Hematopoietic multipotent progenitor cell treated with erythropoietin and hydrocortisone succinate and interleukin-3 and kit ligand, for 8 days (in vitro differentiated cells): Measurements from ENCODE around the gene CLASP1.
"Not testable (repeated sequence)": the region's sequence is repeated elsewhere in the genome, so short reads cannot be mapped to it uniquely, and the experiment has no call there.

Source experiments
- DNase-seq: peaks from one replicate; pipeline ENCODE4 v3.0.0-alpha.2; 2015

Gene CLASP1

DNA sequence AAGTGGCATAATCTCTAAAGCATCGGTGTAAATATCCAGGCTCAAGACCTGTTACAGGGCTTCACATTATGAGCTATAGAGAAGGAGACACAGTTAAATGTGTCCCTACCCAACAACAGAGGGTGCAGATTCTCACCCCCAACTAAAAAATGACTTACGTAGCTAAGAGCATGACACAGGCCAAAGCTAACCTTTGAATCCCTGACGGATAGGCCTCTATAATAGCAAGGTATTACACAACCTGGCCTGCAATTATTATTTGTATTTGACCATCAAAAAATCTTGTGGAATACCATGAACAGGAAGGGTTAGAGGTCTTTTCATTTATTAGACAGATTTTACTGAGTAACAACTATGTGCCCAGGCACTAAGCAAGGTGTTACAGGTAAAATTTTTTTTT, 73.5 kb downstream of the CLASP1 start:
- DNase-seq = no peak

DNA sequence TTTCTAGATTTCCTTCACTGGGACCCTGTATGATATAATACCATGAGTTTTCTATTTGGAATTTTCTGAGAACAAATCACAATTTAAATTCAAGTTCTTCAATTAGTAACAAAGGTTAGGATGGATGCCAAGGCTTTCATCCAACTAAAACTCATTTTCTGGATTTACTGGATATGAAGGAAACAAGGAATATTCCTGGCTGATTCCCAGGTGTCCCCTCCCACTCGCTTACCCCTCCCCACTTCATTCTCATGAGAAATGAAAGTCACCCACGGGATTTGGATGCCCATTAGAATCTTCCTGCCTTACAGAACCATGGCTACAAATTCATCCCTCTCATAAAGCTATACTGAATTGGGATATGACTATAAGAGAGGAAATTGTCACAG, 78.6 kb downstream of the CLASP1 start:
- no peak for DNase-seq

DNA sequence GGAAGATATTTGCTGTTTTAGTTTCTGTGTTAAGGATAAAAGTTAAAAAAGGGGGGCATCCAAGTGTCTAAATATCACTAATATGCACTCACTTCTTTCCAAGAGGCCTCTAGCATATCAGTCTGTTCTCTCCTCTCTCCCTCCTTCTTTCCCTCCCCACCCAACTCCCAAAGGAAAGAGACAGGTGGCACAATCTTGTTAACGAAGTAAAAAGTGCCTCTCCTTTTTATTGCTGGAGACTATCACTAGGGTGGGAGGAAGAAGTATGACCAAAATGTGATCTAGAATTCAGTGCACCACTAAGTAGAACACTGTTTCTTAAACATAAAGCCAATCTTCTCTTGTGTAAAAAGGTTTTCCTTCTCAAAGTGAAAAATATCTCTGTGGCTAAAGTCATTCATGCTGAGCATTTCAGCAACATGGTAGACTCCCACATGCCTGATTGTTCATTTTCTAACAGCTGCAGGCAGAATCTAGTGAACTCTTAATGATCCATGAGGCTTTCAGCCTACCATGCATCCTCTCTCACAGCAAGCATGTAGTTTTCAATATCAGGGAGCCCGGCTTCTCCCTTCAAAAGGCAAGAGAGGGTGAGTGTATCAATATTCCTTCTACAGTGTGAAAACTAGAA, 79.1 kb downstream of the CLASP1 start:
- no peak for DNase-seq

DNA sequence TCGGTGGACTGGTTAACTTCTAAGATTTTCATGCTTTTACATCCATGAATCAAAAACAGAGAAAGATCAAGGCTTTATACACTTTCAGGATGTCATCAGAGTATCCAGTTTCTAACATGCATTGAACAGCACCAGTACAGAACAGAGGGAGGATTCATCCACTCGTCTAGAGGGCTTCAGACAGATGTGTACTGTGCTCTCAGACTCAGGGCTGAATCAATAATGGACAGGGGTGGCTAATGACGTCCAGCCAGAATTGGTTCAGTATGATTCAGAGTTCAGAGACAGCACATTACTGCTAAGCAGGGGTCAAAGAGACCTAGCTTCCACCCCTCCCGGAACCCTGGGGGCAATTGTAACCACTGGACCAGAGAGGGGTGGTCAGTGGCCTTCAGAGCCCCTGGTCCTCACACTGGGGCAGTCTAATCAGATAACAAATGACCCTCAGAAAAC, 81.3 kb downstream of the CLASP1 start:
- DNase-seq = no peak

DNA sequence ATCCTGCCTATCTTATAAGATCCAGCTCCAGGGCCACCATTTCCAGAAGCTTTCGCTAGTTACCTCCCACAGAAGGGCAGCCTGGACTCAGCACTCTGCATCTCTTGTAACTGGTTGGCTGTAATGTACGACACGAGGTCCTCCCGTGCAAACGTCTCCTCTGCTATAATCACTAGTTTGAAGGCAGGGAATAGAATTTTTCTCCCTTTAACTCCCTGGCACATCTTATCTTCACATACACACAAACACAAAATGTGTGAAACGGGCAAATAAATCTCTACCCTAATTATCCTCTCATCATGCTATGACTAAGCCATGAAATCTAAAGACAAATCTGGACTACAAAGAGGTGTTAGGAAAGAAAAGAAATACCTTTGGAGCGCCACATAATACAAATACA, 81.8 kb downstream of the CLASP1 start:
- DNase-seq = no peak

DNA sequence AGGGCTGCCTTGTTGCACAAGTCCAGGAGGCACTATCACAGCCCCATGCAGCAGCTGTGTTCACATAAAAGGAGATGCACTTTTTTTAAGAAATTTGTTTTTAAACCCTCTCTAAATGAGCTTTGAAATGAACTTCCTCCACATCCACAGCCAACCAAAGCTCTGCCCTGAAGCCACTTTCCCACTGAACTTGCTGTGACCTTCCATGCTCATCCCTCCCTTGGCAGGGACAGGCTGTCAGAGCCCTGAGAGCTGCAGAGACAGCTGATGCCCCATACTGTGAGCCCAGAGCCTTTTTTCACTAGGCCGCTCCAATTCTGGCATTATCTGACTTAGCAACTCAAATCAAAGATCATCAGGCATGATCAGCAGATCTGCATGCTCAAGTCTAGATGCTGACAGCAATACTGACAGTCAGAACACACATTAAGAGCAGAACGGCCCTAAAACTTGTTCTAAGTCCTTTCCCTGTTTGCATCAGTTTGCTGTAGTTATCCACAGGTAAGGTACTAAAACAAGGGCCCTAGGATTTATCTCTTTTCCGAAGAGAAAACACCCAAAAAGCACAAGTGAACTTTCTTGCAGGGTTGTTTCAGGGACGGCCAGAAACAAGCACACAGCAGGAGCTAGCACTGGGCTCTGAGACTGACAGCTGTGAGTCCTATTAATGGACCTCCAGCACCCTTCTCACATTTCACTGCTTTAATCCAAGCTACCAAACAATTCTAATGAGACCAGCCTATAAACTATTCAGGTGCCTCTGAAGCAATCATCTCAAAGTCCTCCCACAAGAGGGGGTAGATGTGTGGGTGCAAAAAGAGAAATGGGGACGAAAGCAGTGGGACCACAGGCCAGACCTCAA, 83.6 kb downstream of the CLASP1 start:
- DNase-seq = no peak

DNA sequence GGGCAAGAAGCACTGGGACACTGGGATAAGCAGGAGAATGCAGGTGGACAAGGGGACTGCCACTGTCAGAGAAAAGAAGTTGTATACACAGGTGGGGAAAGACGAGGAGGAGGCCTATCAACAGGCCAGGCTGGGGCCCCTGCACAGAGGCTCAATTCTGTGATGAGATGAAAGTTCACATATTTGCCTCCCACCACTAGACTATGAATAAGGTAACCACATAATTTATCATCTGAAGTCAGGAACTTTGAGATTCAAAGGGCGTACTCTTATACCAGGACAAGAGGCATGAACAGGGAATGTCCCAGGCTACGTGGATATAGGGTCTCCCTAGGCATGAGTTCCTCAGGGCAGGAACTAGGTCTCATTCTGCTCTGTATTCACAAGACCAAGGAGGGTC, 84.4 kb downstream of the CLASP1 start:
- no peak for DNase-seq

DNA sequence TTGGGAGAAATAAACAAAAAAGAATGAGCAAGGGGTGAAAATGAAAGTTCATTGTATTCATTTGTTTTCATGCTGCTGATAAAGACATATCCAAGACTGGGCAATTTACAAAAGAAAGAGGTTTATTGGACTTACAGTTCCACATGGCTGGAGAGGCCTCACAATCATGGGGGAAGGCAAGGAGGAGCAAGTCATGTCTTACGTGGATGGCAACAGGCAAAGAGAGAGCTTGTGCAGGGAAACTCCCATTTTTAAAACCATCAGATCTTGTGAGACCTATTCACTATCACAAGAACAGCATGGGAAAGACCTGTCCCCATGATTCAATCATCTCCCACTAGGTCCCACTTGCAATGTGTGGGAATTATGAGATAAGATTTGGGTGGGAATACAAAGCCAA, 85.5 kb downstream of the CLASP1 start:
- not testable (repeated sequence) for DNase-seq

DNA sequence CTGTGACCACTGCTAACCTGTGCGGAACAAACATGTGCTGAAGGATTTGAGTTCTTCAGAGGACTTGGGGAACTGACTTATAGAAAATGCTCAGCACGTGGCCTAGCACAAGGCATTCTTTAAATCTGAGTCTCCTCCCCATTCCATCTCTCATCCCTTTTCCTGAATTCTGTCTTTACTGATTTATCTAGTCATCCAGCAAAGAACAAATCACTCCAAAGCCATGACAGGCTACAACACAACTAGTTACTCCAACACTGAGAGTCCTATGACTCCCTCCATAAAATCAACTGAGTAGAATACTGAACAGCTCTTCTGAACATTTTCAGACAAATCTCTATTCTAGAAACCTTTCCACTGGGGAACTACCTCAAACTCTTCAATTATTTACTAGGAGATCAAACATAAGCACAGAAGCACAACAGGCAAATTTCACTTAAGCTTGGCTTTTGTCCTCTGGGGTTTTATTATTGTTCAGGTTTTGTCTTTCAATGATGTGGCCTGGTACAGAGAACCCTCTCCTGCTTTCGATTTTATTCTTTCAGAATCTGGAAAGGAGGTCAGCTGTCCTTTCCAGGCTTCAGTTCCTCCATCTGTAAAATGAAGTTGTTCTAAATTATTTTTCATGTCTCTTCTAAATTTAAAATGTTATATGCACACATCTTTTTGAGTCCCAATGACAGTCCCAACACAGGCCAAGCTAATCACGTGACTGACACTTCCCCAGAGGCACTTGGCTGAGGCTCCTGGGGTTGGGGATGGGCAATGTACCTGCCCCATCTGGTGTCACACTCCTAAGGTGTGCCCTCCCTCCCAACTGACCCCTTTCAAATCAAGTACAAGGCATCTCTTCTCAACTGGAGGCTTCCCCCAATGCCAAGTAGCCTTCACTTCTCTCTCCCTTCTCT, 86.7 kb downstream of the CLASP1 start:
- DNase-seq = no peak

DNA sequence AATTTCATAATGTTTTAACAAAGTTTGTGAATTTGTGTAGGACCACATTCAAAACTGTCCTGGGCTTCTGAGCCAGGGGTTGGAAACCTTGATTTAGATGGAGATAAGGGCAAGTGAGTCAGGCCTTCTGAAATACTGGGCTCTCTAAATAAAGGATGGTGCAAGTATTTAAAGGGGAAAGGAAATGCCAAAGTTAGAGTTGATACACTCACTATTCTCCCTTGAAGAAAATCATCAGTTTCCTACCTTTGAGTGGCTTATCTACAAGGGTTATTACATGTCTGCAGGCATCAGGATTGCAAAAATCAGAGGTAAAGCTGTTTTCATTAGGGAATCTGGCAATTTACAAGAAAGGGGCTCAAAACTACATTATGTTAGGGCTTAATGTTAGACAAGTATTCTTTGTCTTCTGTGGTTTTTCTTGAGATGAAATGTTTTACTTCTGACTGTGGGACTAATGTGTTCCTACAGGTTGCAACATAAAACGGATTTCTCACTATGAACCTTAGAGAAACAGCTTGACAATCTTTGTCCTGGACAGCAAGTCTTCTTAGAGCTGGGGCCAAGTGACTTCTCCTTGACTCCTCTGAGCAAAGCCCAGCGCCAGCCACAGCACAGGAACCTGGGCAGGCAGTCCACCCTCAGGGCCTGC, 87.5 kb downstream of the CLASP1 start:
- no peak for DNase-seq

DNA sequence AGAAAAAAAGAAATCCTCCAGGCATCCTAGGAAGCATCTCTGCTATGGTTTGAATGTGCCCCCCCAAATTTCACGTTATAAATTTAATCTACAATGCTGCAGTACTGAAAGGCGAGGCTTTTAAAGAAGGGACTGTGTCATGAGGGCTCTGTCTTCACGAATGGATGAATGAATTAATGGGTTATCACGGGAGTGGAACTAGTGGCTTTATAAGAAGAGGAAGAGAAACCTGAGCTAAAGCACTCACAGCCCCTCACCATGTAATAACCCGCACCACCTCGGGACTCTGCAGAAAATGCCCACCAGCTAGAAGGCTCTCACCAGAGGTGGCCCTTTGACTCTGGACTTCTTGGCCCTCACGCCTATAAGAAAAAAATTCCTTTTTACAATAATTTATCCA, 90.9 kb downstream of the CLASP1 start:
- DNase-seq = no peak

DNA sequence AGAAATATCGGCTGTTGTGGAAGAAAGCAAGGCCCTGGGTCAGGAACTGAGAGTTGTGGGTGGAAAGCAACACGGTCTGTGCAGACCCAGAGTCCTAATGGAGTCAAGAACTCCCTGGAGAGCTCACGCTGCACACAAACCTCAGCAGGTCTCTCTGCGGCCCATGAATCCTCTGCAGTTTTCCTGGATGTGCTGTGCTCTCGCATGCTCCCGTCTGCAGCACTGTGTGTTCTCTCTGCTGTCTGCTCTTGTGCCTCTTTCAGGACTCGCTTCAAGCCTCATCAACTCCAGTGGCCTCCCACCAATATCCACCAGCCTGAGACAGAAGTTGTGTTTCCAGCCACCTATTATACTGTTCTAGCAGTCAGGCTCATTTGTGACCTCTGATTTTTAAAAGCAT, 94.3 kb downstream of the CLASP1 start:
- no peak for DNase-seq

DNA sequence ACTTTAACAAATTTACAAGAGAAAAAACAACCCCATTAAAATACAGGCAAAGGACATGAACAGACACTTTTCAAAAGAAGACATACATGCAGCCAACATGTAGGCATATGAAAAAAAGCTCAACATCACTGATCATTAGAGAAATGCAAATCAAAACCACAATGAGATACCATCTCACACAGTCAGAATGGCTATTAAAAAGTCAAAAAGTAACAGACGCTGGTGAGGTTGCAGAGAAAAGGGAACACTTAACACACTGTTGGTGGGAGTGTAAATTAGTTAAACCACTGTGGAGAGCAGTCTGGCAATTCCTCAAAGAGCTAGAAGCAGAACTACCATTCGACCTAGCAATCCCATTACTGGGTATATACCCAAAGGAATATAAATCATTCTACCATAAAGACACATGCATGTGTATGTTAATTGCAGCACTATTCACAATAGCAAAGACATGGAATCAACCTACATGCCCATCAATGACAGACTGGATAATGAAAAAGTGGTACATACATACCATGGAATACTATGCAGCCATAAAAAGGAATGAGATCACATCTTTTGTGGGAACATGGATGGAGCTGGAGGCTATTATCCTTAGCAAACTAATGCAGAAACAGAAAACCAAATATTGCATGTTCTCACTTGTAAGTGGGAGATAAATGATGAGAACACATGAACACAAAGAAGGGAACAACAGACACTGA, 96.6 kb downstream of the CLASP1 start:
- not testable (repeated sequence) for DNase-seq

DNA sequence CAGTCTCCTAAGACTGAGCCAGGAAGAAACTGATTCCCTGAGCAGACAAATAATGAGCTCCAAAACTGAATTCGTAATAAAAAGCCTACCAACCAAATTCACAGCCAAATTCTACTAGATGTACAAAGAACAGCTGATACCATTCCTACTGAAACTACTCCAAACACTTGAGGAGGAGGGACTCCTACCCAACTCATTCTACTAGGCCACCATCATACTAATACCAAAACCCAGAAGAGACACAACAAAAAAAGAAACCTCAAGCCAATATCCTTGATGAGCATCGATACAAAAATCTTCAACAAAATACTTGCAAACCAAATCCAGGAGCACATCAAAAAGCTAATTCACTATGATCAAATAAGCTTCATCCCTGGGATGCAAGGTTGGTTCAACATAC, 98.6 kb downstream of the CLASP1 start:
- DNase-seq = no peak

DNA sequence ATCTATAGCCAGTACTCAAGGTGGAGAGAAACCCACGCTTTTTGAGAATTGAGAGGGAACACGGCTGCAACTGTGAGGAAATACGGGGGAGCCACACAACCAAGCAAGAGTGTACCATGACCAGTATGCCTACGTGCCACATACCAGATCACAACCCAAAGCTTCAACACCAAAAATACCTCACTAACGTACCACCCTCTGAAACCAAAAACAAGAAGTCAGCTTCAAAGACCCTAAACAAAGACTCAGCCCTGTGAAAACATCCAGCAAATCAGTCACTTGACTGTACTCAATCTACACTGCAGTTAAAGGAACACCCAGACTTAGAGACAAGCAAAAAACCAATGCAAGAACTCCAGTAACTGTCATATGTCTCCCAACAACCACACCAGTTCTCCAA, 101.6 kb downstream of the CLASP1 start:
- no peak for DNase-seq

DNA sequence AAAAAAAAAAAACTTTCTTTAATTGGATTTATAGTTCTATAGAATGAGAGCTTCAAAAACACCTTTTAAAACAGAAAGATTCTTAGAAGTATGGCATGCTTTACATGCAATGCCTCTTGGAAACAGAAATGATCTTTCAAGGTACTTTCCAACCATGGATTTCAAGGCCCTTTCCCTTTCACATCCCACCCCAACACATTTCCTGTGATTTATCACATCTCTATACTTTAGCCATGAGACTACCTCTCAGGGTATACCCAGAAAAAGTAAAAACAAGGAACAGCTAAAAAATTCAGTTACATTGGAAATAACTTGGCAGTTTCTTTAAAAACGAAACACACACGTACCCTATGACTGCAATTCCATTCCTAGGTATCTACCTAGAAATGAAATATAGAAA, 103.3 kb downstream of the CLASP1 start:
- DNase-seq = no peak

DNA sequence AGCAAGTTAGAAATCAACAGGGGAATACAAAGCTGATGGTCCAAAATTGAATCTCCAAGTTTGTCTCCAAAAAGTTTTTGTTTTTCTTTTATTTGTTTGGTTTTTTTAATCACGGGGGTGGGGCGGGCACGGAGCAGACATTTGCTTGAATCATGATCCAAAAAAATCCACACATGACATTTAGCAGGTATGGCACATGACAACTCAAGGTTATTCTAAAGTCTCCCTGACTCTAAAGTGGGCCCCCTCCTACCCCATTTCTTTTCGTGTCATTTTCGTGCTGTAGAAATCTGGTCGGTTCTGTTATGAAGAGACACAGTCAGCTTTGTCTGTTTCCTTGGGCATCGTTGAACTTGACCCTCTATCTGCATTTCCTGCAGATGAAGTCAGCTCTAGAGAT, 104.0 kb downstream of the CLASP1 start:
- DNase-seq = no peak

DNA sequence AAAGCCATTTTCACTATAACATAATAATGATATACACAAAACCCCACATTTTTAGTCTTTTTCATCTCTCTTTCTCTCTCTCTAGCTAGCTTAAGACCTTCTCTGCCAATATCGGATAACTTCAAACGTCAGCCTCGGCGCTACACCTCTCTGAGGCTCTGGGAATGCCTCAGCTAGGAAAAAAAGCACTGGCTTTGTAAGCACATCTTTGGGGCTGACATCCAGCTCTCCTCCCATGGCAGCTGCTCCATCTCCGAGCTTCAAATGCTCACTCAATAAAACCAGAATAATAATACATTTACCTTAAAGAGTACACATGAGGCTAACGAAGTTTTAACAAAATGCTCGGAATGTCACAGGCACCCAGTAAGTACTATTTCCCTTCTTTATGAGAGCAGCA, 107.8 kb downstream of the CLASP1 start:
- no peak for DNase-seq

DNA sequence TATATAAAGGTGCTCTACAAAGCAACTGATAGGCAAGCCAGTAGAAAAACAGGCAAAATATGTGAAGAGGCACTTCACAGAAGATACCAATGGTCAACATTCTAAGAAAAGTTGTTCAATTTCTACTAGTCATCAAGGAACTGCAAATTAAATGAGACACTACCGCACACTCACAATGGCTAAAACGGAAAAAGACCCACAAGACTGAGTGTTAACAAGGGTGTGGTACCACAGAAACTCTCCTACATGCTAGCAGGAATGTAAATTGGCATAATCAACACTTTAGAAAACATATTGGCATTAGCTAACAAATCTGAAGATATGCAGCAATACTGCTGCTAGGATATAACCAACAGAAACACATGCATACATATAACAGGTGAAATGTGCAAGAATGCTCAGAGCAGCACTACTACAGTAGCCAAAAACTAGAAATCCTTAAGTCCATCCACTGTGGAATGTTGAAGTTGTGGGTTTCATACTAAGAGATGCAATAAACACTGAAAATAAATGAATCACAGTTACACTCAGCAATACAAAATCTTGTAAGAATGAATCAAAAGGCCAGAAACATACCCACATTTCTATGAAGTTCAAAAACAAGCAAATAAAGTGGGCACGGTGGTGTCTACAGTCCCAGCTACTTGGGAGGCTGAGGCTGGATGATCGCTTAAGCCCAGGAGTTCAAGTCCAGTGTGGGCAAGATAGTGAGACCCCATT, 109.4 kb downstream of the CLASP1 start:
- DNase-seq = no peak

DNA sequence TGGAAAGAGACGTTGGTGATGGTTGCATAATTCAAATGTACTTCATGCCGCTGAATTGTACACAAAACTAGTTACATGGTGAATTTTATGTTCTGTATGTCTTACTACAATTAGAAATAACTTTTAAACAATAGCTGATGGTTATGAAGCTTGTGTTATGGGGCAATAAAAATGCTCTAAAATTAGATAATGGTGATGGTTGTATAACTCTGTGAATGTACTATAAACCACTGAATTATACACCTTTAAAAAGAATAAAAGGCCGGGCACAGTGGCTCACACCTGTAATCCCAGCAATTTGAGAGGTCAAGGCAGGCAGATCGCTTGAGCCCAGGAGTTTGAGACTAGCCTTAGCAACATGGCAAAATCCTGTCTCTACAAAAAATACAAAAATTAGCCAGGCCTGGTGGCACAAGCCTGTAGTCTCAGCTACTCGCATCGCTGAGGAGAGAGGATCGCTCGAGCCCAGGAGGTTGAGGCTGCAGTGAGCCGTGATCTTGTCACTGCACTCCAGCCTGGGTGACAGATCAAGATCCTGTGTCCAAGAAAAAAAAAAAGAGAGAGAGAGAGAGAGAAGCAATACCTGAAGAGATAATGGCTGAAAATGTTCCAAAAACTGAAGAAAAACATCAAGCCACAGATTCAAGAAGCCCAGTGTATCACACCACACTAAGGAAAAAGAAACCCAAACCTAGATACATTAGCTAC, 112.3 kb downstream of the CLASP1 start:
- DNase-seq = no peak

DNA sequence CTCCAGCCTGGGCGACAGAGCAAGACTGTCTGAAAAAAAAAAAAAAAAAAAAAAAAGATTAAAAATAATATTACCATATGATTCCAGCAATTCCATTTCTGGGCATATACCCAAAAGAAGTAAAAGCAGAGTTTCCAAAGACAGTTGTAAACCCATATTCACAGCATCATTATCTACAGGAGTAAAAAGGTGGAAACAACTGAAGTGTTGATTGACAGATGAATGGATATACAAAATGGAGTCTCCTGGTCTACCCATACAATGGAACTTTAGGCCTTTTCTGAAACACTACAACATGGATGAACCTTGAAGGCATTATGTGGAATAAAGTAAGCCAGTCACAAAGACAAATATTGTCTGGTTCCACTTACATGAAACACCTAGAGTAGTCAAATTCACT, 112.9 kb downstream of the CLASP1 start:
- DNase-seq = no peak
